GM19240 (cell line): ENCODE results near the gene ADGRA1.
"Not testable (repeated sequence)": the region's sequence is repeated elsewhere in the genome, so short reads cannot be mapped to it uniquely, and the experiment has no call there.

Experiments used
- DNase-seq: peaks from one replicate; pipeline ENCODE4 v3.0.0; 2011; ENCODE audit warnings: low spot score; ENCODE audit not compliant: insufficient read length

ADGRA1 gene, protein sequence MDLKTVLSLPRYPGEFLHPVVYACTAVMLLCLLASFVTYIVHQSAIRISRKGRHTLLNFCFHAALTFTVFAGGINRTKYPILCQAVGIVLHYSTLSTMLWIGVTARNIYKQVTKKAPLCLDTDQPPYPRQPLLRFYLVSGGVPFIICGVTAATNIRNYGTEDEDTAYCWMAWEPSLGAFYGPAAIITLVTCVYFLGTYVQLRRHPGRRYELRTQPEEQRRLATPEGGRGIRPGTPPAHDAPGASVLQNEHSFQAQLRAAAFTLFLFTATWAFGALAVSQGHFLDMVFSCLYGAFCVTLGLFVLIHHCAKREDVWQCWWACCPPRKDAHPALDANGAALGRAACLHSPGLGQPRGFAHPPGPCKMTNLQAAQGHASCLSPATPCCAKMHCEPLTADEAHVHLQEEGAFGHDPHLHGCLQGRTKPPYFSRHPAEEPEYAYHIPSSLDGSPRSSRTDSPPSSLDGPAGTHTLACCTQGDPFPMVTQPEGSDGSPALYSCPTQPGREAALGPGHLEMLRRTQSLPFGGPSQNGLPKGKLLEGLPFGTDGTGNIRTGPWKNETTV

GRCh38 chr10:133087679-133088178 is at the start of gene ADGRA1:
Gene ADGRA1 (plus strand): TSS chr10:133087924. CDS start chr10:133088910, 986 bp downstream.
- no peak for DNase-seq

DNA sequence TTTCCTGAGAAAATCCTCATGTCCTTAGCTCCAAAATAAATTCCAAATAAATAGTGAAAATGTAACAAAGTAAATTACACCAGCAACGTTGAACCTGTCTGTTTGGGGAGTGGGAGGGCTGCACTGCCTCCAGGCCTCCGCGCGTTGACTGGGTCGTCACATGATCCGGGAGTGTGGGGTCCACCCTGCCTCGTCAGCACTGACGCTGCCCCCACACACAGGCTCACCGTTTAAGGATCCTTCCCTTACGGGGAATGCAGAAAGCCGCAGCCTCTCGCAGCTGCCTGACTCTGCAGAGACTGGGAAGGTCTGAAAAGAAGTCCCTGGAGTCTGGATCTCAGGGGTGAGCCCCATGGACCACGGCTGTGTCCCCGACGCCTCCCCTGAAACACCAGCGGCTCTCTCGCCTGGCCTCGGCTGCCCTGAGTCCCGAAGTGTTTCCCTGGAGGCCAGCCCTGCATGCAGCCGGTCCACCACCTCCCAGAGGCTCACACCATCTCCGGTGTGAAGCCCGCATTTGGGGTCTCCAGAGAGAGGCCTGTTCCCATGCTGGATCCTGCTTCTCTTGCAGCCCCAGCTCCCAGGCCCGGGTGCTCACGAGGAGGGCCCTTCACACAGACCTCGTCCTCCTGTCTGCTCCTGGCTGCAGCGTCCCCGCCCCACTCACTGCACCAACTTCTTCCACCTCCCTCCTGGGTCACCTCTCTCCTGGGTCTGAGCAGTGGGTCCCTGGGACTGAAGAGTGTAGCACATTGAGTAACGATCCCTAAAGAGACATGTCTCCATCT is 49.5 kb upstream of the ADGRA1 start:
- no peak for DNase-seq

DNA sequence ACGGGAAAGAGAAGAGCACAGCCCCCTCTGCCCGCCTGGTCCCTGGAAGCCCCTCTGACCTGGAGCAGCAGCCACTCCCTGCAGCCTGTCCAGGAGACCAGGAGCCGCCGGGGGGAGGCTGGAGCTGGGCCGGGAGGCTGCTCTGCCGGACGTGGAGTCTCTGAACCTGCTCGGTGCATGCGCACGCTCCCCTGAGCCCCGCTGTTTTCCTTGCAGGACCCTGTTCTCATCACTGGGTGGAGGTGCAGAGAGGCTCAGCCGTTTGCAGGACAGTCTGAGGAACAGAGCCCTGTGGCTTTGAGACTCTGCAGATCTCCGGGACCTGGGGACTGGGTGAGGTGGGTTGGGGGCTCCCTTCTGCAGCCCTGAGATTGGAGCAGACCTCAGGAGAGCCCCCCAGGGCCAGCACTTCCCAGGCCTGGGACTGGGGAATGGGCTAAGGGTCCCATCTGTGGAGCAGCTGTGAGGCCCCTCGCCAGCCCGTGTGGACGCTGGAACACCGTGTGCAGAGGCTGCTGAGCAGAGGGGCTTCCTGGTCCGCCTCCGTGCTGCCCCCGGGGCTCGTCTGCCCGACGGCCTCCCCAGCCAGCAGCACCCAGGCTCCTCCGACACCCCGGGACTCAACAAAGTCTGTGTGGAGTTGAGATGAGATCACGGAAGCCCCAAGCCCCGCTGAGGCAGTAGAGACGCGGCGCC is 48.5 kb upstream of the ADGRA1 start:
- DNase-seq: no peak

GRCh38 chr10:133039803-133040165 is 47.9 kb upstream of the ADGRA1 start:
- no peak for DNase-seq

GRCh38 chr10:133040198-133040597 is 47.5 kb upstream of the ADGRA1 start:
- no peak for DNase-seq

GRCh38 chr10:133041101-133041500 is 46.6 kb upstream of the ADGRA1 start:
- no peak for DNase-seq

- DNase-seq: no peak
Measured at GRCh38 chr10:133042061-133042460, 45.7 kb upstream of the ADGRA1 start.

DNA sequence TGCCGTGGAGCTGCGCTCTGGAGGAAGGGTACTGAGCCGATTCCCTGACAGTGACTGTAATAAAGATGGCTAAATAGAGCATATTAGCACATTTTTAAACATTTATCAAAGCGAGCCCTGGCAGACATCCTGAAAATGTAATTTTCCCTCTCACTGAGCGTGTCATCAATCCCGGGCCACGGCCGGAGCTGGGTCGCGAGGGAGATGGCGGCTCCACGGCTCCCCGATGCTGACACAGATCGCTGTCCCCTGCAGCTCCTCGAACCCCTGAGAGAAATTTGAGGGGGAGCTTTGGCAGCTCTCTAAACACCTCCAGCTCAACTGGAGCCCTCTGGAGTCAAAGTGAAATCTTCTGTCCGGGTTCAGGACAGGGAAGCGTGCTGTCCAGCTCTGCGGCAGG is 44.9 kb upstream of the ADGRA1 start:
- no peak for DNase-seq

DNA sequence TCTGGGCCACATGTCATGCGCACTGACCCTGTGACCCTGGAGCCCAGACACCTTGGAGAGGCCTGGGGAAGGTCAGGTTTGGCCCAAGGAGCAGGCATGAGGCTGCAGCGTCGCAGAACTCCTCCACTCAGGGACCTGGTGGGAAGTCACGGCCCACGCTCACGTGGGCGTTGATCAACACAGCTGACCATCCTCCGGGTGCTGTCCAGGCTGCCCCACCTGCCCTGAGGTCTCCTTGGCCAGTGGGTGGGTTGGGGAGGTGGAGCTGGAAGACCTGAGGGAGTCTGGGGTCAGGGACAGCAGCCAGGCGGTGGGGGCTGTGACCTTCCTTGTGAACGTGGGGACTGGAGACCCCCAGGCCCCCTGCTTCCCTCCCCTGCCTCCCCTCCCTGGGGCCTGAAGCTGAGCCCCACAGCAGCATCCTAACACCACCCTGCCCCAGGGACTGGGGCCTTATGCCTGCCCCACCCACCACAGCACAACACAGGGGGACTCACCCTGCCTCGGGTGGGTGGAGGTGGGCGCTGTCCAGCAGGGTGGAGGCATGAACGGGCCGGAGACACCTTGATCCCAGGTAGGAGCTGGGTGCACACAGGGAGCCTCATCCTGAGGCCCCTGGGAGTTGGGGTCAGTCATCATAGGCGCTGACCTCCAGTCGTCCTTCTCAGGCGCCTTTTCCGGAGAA is 44.0 kb upstream of the ADGRA1 start:
- no peak for DNase-seq

GRCh38 chr10:133044401-133044811 is 43.3 kb upstream of the ADGRA1 start:
- no peak for DNase-seq

DNA sequence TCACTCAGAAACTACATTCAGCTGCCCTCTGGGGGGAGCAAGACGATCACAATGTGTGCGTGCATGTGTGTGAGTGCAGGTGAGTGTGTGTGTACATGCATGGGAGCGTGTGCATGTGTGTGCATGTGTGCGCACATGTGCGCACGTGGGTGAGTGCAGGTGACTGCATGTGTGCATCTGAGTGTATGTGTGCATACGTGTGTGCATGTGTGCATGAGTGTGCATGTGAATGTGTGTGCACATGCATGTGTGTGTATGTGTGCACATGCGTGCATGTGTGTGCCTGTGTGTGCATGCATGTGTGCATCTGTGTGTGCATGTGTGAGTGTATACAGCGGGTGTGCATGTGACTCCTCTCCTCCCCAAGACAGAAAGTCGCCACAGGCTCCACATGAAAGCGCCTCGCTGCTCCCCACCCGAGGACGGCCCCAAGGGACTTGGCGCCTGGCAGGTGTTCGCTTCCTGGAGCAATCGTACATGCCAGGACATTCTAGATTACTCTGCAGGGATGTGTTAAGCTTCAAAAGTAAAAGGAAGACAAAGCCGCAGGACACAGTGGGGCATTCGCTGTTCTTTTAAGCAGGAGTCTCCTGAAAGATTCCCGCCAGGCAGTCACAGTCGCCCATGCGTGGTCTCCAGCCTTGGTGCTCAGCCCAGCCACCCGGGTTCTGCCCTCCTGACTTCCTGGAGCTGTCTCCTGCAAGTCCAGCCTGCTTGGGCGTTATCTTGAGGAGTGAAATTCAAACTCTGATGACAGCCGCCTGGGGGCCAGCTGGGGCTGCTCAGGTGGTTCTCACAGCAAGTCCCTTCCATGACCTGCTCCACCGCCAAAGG is 42.0 kb upstream of the ADGRA1 start:
- no peak for DNase-seq

DNA sequence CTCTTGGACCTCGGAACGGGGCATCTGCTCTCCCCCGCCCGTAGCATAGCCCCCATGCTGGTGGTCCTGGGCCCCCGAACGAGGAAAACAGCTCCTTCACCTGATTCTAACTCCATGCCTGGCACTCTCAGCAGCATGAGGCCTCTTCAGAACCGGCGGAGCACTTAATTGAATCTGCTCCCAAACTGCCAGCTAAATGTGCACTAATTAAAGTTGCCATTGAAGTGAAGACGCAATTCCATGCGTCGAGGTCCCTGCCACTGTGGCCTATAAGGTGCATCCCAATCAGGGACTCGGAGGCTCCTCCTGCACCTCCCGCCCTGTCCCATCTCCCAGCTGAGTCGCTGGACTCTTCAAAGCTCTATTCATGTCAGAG is 41.3 kb upstream of the ADGRA1 start:
- DNase-seq: no peak

- DNase-seq: no peak
Measured at GRCh38 chr10:133047526-133048123, 40.1 kb upstream of the ADGRA1 start.

- no peak for DNase-seq
Measured at GRCh38 chr10:133048266-133048665, 39.5 kb upstream of the ADGRA1 start.

- DNase-seq: no peak
Measured at GRCh38 chr10:133048926-133049325, 38.8 kb upstream of the ADGRA1 start.

- no peak for DNase-seq
Measured at GRCh38 chr10:133049639-133050038, 38.1 kb upstream of the ADGRA1 start.

- DNase-seq: no peak
Measured at GRCh38 chr10:133050371-133050770, 37.4 kb upstream of the ADGRA1 start.

- DNase-seq: no peak
Measured at GRCh38 chr10:133052076-133052475, 35.6 kb upstream of the ADGRA1 start.

DNA sequence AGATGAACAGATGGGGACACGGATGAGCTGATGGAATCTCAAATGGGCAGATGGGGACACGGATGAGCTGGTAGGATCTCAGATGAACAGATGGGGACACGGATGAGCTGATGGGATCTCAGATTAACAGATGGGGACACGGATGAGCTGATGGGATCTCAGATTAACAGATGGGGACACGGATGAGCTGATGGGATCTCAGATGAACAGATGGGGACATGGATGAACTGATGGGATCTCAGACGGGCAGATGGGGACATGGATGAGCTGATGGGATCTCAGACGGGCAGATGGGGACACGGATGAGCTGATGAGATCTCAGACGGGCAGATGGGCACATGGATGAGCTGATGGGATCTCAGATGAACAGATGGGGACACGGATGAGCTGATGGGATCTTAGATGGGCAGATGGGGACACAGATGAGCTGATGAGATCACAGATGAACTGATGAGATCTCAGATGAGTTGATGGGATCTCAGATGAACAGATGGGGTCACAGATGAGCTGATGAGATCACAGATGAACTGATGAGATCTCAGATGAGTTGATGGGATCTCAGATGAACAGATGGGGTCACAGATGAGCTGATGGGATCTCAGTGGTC is 34.1 kb upstream of the ADGRA1 start:
- DNase-seq: not testable (repeated sequence)
